ENCODE results near the gene NOG.

- no peak for TF ChIP-seq POLR2A (IDR thresholded peaks at IDR 0.05)
- no peak for TF ChIP-seq CTCF (IDR thresholded peaks at IDR 0.05)
Measured at GRCh38 chr17:56639517-56639916, 46.0 kb downstream of the NOG start.
